HG02870 (cell line): ENCODE data around the gene USF1.
A peak's percentile ranks its signal among the peaks of the same experiment; 100 is the strongest.
"Not testable (repeated sequence)": the region's sequence is repeated elsewhere in the genome, so short reads cannot be mapped to it uniquely, and the experiment has no call there.

Experiments used
- ATAC-seq: cut with Tn5 transposase; IDR thresholded peaks from one replicate; pipeline ENCODE4 v1.9.1; 2021; ENCODE audit warnings: mild to moderate bottlenecking, moderate library complexity; ENCODE audit not compliant: unreplicated experiment

USF1 gene

DNA sequence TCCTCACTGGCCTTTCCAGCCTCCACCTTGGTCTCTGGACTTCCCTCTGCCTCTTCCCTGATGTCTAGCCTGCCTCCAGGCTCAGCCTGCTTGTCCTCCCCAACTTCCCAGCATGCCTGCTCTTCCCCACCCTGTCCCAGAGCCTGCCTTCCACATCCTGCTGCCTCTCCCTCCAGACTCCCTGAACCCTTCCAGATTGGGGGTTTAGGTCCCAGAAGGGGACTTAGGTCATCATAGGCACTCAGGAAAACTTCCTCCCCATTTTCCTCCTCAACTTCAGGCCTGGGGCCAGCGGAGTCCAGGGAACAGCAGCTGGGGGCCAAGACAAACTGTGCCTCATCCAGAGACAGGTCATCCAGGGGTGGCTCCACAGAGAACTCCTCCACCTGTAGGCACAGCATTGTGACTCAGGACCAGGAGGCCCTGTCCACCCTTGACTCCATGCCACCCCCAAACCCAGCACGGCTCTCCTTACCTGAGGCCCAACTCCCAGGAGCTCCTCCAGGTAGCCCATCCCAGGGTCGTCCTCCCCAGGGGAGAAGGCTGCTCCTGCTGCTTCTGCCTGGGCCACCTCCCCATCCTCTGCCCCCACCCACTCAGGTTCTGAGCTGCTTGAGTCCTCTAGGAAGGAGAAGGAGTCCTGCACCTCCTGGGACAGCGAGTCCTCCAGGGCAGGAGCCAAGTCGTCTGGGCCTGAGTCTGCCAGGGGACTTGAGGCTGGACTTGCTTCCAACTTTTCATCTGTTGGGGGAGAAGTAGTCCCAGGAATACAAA, 3.4 kb upstream of the USF1 start:
- no peak for ATAC-seq

DNA sequence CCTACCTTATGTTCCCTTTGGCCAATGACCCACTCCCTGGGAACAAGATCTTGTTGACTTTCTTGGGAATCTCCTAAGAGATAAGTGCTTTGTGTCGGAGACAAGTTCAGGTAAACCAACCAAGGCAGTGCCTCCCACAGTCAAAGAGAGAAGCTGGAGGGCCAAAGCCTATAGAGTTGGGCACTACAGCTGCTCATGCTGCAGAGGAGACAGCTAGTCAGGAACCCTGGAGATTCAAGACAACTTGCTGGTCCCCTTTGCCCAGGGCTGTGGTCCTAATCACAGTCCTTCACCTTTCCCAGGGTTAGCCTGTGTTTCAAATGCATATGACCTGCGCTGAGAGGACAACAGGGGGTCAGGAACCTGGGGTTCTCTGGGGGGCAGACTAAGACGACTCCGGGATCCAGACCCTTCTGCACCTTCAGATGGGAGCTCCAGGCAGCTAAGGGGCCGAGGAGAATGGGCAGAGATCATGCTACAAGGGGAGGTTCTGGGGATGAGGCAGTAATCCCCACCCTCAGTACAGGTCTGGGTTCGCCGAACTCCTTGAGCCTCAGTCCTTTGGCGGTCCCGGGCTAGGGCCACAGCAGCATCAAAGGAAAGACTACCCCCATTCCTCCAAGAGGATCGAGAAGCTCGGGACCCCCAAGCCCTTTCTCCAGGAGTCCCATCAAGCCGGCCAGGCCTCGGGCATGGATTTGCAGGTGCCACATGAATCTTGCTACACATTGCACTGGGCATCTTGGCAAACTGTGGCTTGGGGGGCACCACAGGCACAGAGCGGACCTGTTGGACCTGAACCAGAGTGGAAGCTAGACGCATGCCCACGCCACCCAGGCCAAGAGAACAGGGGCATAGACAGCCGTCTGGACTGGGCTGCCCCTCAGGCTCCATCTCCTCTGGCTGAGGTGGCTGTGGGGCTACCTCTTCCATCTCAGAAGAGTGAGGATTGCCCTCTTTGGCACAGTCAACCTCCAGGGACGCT, 2.0 kb upstream of the USF1 start:
- ATAC-seq = no peak

DNA sequence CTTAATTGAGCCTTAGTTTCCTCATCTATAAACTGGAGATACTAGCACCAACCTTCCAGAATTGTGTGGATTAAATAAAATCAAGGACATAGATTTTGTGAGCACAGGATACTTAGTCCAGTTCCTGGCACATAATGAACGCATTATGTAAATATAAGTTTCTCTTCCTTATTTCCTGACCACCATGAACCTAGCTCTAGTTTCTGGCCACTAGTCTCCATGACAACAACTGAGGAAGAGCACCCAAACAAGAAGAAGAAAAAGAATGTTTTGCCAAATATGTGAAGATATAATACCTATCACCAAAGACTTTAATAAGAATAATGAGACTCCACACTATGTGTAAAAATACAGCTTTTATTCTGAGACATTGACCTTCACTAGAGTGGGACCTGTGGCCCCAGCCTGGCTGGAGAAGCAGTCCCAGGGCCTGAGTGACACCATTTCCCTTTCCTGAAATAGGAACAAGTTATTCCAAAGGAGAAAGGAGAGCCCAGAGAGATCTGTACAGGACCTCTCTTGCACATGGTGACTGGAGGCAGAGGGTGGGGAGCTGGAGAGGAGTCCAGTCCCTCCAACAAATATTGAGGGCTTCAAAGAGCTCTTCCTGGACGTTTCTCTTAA, 940 bp upstream of the USF1 start:
- peak; percentile 37 for ATAC-seq

DNA sequence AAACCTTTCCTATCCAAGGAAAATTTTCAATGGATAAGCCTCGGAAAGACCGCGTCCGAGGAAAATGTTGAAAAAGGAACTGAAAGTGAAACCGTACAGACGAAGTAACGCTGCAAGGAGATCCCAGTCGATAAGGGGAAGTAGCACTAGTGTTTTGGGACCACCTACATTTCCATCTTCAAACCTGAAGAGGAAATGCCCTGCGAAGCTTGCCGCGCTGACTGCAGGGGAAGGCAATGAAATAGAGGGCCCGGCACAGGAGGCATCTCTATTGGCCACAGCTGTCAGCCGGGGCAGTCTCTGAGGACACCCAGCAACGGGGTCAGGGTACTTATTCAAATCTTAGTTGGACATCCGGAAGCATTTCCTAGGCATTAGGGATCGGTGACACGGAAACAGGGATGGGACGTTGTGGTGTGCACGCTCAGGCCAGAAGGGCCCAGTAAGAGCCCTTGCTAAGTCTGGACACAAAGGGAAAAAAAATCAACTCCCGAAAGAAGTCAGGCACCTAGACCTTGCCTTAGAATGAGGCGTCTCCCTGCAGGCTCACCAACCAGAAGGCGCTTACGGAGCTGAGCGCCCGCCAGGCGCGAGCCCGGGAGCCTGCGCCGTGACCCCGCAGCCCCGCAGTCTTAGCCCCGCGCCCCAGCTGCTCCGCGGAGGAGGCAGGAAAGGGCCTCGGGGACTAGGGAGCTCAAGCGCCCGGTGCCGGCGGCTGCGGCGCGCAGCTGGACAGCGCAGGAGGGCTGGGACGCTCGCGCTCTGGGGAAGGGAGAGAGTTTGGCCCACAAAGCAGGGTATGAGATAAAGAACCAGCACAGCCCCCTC, 655 bp downstream of the USF1 start:
- ATAC-seq = peak; percentile 41

DNA sequence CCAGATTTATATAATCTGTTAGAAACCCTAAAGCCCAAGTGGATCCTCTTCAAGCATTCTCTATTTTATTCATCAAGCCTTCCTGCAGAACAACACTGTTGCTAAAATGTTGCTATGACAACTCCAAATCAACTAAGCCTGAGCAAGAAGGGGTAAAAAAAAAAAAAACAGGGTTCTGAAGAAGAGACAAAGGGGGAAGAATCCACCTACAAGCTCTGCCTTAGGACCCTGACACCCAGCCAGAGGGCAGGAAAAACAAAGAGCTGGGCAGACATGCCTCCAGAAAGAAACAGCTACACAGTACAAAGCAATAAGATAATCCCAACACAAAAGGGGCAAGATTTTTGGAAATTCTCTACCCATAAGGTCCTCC, 1.3 kb downstream of the USF1 start:
- ATAC-seq = no peak

DNA sequence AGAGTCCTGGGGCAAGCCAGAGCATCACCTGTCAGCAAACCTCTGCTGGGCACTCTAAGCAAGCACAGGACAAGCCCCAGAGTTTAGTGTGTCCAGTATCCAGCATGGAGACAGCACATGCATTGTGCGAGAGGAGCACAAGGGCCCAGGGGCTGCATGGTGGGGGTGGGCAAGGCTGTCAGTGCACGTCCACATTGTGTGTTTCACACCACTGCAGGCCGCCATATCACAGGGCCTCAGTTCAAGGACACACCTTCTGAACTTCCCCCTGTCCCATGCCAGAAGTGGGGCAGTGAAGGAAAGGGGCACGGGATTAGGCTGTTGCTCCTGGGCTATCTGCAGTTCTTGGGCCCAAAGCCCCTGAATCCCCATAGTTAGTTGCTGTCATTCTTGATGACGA, 6.2 kb downstream of the USF1 start:
- ATAC-seq = no peak

DNA sequence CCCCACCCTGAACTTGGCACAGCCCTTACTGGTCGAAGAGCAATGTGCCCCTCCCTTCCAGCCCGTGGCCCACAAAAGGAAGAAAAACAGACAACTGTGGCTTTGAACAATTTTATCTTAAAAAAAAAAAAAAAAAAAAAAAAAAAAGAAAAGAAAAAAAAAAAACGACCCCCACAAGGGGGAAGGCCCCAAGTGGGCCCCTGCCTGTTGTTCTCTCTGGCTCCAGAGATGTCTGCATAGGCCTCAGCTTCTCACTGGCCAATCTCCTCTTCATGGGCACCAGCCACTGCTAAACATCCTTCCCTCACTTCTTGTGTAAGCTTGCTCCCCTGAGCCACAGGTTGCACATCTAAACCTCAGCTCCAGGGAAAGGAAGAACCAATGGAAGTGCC, 6.6 kb downstream of the USF1 start:
- ATAC-seq = no peak

DNA sequence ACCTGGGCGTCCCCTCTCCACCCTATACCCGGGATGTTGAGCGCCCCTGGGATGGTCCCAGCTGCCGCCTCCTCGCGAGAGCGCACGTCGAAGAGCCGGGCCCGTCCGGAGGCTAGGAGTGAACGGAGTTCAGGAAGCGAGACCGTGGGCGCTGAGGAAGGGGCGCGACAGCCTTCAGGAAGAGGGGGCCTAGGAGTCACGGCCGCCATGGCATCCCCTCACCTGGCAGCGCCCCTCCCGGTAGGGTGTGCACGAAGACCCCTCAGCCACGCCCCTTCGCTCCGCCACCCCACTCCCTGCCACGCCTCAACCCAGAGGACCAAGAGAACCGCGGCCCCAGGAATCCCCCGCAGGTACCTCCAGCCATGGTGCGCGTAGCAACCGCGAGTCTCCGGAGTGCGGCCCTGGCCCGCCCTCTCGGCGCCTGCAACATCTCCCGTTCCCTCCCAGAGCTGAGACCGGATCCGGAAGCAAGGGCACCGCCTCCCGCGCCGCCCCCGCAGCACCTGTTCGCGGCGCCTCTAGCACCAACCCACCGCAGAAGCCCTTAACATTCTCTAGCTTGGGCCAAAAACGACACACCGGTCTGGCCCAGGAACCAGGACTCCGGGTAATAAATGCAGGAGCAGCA, 7.1 kb downstream of the USF1 start, which contains the start of gene TSTD1:
TSTD1 (minus strand) TSS at position 442 of the 631 bp plus-strand sequence; CDS start at position 367, 75 bp downstream.
- peak; percentile 84 for ATAC-seq

DNA sequence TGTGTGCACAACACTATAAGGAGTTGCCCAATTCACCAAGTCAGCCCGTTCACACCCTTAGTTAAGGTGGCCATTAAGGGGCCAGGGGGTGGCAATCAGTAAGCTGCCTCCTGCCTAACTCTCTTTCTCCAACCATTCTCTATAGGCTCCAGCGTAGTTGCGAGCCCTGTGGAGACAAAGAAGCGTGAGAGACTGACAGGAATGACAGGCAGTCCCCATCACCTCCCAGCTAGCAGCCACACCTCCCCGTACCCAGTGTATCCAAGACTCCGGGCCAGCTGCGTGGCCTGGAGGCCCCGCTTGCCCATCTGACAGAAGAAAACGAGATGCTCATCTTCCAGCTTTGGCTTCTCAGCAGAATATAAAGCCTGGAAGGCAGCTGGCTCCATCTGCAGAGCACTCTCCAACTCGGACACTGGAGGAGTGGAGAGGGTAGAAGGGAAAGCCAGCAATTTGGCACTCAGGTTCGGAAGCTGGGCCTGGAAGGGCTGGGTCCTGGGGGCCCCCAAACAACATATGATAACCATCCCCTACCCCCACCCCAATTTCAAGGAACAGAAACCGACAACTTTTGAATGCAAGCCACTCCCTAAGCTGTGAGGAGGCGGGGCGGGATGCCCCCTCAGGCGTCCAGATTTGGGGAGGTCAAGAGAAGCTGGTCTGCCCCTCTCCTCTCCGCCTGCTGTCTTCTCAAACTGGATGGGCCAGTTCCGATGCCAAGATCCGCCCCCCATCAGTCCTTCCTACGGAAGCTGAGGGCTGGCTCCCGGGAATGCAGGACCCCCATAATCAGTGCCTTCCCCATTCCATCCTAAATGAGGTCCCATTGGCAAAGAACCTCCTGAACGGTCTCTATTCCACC, 7.9 kb downstream of the USF1 start:
- ATAC-seq = no peak

DNA sequence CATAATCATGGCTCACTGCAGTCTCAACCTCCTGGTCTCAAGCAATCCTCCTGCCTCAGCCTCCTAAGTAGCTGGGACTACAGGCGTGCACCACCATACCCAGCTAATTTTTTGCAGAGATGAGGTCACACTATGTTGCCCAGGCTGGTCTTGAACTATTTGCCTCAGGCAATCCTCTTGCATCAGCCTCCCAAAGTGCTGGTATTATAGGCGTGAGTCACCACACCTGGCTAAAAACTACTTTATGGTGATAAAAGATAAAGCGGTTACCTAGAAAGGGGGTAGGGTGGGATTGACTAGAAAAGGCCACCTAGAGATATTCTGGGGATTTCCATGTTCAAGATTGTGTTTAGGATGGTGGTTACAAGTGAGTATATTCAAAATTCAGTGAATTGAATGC, 12.0 kb downstream of the USF1 start:
- no peak for ATAC-seq

DNA sequence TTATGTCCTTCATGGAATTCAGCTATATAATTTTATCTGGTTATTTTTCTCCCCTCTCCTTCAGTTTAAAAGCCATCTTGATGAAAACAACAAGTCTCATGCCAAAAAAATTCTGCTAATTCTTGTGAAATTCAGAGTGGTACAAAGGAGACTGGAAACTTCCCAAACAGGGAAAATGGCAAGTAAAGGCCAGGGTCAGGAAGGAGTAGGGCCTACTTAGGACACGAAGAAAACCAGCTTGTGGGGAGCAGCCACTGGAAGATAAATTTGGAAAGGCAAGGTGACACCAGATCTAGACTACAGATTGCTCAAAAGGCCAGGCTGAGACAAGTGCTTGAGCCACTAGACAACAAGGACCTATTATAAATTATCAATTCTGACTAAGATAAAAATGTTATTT, 13.4 kb downstream of the USF1 start:
- ATAC-seq = no peak

DNA sequence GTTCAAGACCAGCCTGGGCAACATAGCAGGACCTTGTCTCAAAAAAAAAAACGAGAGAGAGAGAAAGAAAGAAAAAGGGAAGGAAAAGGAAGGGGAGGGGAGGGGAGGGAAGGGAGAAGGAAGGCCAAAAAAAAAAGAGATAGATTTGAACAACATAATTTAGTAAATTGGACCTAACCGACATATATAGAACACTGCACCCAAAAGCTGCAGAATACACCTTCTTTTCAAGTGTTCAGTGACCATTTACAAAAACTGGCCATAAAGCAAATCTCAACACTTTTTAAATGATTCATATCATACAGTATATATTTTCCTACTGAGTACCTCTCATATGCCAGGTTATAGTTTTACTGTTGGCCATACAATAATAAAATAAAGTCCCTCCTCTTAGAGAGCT, 13.9 kb downstream of the USF1 start:
- ATAC-seq = no peak

DNA sequence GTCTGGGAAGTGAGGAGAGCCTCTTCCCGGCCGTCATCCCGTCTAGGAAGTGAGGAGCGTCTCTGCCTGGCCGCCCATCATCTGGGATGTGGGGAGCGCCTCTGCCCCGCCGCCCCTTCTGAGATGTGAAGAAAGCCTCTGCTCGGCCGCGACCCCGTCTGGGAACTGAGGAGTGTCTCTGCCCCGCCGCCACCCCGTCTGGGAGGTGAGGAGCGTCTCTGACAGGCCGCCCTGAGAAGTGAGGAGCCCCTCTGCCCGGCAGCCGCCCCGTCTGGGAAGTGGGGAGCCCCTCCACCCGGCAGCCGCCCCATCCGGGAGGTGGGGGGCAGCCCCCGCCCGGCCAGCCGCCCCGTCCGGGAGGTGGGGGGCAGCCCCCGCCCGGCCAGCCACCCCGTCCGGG, 16.3 kb downstream of the USF1 start:
- ATAC-seq = not testable (repeated sequence)

DNA sequence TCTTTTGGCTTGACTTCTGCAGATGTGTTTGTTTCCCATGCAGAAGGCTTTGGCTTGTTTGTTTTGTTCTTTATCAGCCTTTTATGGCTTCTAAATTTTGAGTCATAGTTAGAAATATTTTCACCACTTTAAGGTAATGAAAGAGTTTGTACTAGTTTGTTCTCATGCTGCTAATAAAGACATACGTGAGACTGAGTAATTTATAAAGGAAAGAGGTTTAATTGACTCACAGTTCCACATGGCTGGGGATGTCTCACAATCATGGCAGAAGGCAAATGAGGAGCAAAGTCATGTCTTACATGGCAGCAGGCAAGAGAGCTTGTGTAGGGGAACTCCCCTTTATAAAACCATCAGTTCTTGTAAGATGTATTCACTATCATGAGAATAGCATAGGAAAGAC, 18.8 kb downstream of the USF1 start:
- ATAC-seq = not testable (repeated sequence)

DNA sequence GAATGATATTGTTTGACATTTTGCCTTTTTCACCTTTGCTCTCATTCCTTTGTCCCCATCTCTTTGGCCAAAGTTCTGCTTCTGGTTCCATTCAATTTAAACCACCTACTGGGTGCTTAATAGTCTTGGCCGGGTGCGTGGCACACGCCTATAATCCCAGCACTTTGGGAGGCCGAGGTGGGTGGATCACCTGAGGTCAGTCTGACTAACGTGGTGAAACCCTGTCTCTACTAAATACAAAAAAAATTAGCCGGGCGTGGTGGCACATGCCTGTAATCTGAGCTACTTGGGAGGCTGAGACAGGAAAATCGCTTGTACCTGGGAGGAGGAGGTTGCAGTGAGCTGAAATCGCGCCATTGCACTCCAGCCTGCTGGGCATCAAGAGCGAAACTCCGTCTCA, 23.3 kb downstream of the USF1 start:
- ATAC-seq = not testable (repeated sequence)

DNA sequence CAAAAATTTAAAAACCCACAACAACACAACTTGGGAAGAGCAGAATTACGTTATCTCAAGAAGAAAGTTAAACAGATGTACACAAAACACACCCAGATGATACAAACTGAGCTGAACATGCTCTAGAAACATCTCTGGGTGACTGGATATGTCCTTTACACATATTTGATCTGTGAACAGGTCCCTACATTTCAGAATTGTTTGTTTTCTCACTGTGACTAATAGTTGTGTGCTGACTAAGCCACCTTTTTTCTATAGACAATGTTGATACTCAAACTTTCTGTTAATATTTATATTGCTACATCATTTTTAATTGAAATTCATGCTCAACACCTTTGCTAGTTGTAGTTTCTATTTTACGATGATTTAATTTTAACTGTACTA, 23.8 kb downstream of the USF1 start:
- ATAC-seq = no peak

DNA sequence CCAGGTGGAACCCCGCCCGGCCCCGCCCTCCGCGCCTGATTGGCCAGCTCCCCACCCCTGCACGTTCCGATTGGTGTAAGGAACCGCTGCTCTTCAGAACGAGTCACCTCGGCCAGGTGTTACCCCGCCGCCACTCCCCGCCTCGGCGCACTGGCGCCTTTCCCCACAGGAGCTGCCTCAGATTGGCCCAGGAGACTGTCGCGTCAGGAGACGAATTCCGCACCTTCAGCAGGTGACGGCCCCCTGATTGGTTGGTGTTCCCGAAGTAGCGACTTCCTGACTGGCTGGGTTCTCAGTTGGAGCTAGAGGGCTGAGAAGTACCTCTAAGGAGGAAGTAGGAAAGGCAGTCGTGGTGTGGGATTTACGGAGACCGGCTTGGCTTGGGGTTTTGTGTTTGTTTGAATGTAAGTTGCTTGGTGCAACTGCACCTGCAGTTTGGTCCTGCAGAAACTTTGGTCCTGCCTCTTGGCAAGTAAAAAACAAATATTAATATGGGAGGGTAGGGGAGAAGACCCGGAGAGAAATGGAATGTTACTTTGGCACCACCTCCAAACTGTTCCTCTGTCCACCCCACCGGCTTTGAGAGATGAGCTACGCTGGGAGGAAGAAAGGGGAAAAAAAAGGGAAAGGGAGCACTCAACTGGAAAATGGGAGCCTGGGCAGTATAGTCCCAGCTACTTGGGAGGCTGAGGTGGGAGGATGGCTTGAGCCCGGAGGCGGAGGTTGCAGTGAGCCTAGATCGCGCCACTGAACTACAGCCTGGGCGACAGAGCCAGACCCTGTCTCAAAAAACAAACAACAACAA, 24.4 kb downstream of the USF1 start:
- peak; percentile 77 for ATAC-seq

DNA sequence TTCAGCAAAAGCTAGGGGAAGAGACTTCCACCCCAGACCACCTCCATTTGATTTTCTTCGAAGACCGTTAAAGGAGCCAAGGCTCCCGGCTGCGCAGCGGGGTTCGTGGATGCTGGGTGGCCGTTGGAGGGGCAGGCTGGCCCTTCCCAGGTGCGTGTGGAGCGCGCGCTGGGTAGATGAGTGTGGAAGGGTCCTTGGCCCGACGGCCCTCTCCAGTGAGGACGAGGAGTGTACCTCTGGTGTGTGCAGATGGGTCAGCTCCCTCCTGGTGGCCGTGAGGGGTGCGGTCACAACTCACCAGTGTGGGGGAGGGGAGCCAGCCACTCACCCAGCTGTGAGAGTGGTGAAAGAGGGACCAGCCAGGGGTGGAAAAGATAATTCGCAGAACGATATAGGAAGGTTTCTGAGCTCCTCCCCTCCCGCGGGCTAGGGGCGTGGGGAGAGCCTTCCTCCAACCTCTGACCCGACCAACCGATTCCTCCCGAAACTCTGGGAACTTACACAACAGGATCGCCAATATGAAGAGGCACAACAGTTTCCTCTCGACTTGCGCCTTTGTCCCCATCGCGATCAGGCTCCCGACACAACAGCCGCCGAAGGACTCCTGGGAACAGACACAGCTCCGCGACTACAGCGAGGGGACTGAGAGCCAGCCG, 25.1 kb downstream of the USF1 start, which contains the start of gene F11R:
F11R (minus strand) TSS at position 644 of the 656 bp plus-strand sequence; CDS start at position 565, 79 bp downstream.
- peak; percentile 35 for ATAC-seq
